H9 (cell line): Measurements from ENCODE around the gene LPP. TPM values are rescaled to one million over a fixed set of nuclear protein-coding genes. Genes with fewer than 3 reads are reported as not detected.

Experiments
- DNase-seq: peaks from one replicate; pipeline ENCODE4 v3.0.0-alpha.2; 2017
- H2AFZ ChIP-seq: one replicate; pipeline ENCODE4 v1.6.1; 2013; ENCODE audit warnings: mild to moderate bottlenecking, low read length, control low read depth, moderate library complexity
- H2AK5ac ChIP-seq: 2 replicates; pipeline ENCODE4 v1.6.1; 2013; ENCODE audit warnings: low read length, control low read depth, mixed read lengths; ENCODE audit not compliant: insufficient read length
- H2BK120ac ChIP-seq: one replicate; pipeline ENCODE4 v1.6.1; 2013; ENCODE audit warnings: low read depth, mild to moderate bottlenecking, low read length, control low read depth, inconsistent platforms; ENCODE audit not compliant: poor library complexity, severe bottlenecking
- H2BK12ac ChIP-seq: 2 replicates; pipeline ENCODE4 v1.6.1; 2013; ENCODE audit warnings: low read length, control low read depth, mixed read lengths, low read depth; ENCODE audit not compliant: insufficient read length
- H2BK15ac ChIP-seq: 2 replicates; pipeline ENCODE4 v1.6.1; 2013; ENCODE audit warnings: low read depth, low read length, control low read depth
- H2BK20ac ChIP-seq: one replicate; pipeline ENCODE4 v1.6.1; 2013; ENCODE audit warnings: low read depth, mild to moderate bottlenecking, low read length, control low read depth, inconsistent platforms; ENCODE audit not compliant: poor library complexity, severe bottlenecking
- H2BK5ac ChIP-seq: 2 replicates; pipeline ENCODE4 v1.6.1; 2013; ENCODE audit warnings: low read length, control low read depth, mixed read lengths; ENCODE audit not compliant: insufficient read length
- H3K14ac ChIP-seq: 2 replicates; pipeline ENCODE4 v1.6.1; 2013; ENCODE audit warnings: low read length, control low read depth; ENCODE audit not compliant: insufficient read depth
- H3K18ac ChIP-seq: 2 replicates; pipeline ENCODE4 v1.6.1; 2013; ENCODE audit warnings: low read depth, mild to moderate bottlenecking, mixed read lengths, low read length, control low read depth; ENCODE audit not compliant: insufficient read length
- H3K23ac ChIP-seq: 2 replicates; pipeline ENCODE4 v1.6.1; 2013; ENCODE audit warnings: low read length, control low read depth, mixed read lengths, low read depth; ENCODE audit not compliant: insufficient read length
- H3K23me2 ChIP-seq: 2 replicates; pipeline ENCODE4 v1.6.1; 2013; ENCODE audit warnings: low read depth, mild to moderate bottlenecking, mixed read lengths, low read length, control low read depth; ENCODE audit not compliant: insufficient read length, poor library complexity, severe bottlenecking
- H3K27ac ChIP-seq: 2 replicates; pipeline ENCODE4 v1.5.1; 2013; ENCODE audit warnings: low read length, control low read depth, mixed read lengths, low read depth; ENCODE audit not compliant: insufficient read length
- H3K27me3 ChIP-seq: 2 replicates; pipeline ENCODE4 v1.6.1; 2013; ENCODE audit warnings: low read length, control low read depth, inconsistent platforms; ENCODE audit not compliant: insufficient read depth
- H3K4ac ChIP-seq: 2 replicates; pipeline ENCODE4 v1.6.1; 2013; ENCODE audit warnings: low read depth, mild to moderate bottlenecking, control low read depth, inconsistent platforms, low read length, moderate library complexity
- H3K4me1 ChIP-seq: 2 replicates; pipeline ENCODE4 v1.6.1; 2013; ENCODE audit warnings: low read length, control low read depth, inconsistent platforms; ENCODE audit not compliant: insufficient read depth
- H3K4me2 ChIP-seq: 2 replicates; pipeline ENCODE4 v1.6.1; 2013; ENCODE audit warnings: low read length, control low read depth, mixed read lengths; ENCODE audit not compliant: insufficient read length, insufficient read depth
- H3K56ac ChIP-seq: 2 replicates; pipeline ENCODE4 v1.6.1; 2013; ENCODE audit warnings: low read depth, mild to moderate bottlenecking, mixed read lengths, low read length, control low read depth; ENCODE audit not compliant: insufficient read length
- H3K79me1 ChIP-seq: 2 replicates; pipeline ENCODE4 v1.6.1; 2013; ENCODE audit warnings: low read depth, mild to moderate bottlenecking, moderate library complexity, low read length, control low read depth, inconsistent platforms; ENCODE audit not compliant: insufficient read depth, poor library complexity, severe bottlenecking
- H3K79me2 ChIP-seq: 2 replicates; pipeline ENCODE4 v1.6.1; 2013; ENCODE audit warnings: low read length, control low read depth, inconsistent platforms; ENCODE audit not compliant: insufficient read depth
- H3K9ac ChIP-seq: 2 replicates; pipeline ENCODE4 v1.6.1; 2013; ENCODE audit warnings: low read length, control low read depth, mixed read lengths; ENCODE audit not compliant: insufficient read length; ENCODE audit errors: extremely low read depth
- H3K9me3 ChIP-seq: one replicate; pipeline ENCODE4 v1.6.1; 2013; ENCODE audit warnings: low read depth, low read length, inconsistent platforms; ENCODE audit not compliant: control insufficient read depth
- H3T11ph ChIP-seq: one replicate; pipeline ENCODE4 v1.6.1; 2013; ENCODE audit warnings: mild to moderate bottlenecking, low read length, control low read depth, inconsistent platforms
- H4K20me1 ChIP-seq: one replicate; pipeline ENCODE4 v1.6.1; 2013; ENCODE audit not compliant: control insufficient read depth, insufficient read length, insufficient read depth
- H4K5ac ChIP-seq: 2 replicates; pipeline ENCODE4 v1.6.1; 2013; ENCODE audit warnings: low read depth, mild to moderate bottlenecking, mixed read lengths, low read length, control low read depth; ENCODE audit not compliant: insufficient read length
- H4K8ac ChIP-seq: replicated peaks from 2 replicates; pipeline ENCODE4 v1.6.1; 2013; ENCODE audit warnings: low read length, control low read depth, mixed read lengths, low read depth; ENCODE audit not compliant: insufficient read length
- H4K91ac ChIP-seq: 2 replicates; pipeline ENCODE4 v1.6.1; 2013; ENCODE audit warnings: low read depth, mild to moderate bottlenecking, moderate library complexity, mixed read lengths, low read length, control low read depth; ENCODE audit not compliant: insufficient read length
- H3K27ac Mint-ChIP-seq, 3 experiments: 2 replicates in 2 of 3; 3 replicates in 1 of 3; pipeline ENCODE4 v1.8.0; 2020 to 2021; ENCODE audit warnings: mixed read lengths in 3 of 3, mild to moderate bottlenecking in 1 of 3, moderate library complexity in 1 of 3
- H3K27me3 Mint-ChIP-seq: 2 replicates; pipeline ENCODE4 v1.8.0; 2021; ENCODE audit warnings: low read depth, mild to moderate bottlenecking, moderate library complexity, mixed read lengths
- H3K36me3 Mint-ChIP-seq, 3 experiments: 2 replicates in 2 of 3; 3 replicates in 1 of 3; pipeline ENCODE4 v1.8.0; 2020 to 2021; ENCODE audit warnings: low read depth in 3 of 3, mixed read lengths in 3 of 3; ENCODE audit not compliant: insufficient read depth in 1 of 3
- H3K4me1 Mint-ChIP-seq, 2 experiments: 2 replicates each; pipeline ENCODE4 v1.8.0; 2020; ENCODE audit warnings: mixed read lengths in 2 of 2
- H3K4me3 Mint-ChIP-seq, 2 experiments: 2 replicates in 1 of 2; 3 replicates in 1 of 2; pipeline ENCODE4 v1.8.0; 2020 to 2021; ENCODE audit warnings: mild to moderate bottlenecking in 2 of 2, mixed read lengths in 2 of 2, moderate library complexity in 1 of 2
- H3K9me3 Mint-ChIP-seq, 2 experiments: 2 replicates in 1 of 2; 3 replicates in 1 of 2; pipeline ENCODE4 v1.8.0; 2020; ENCODE audit warnings: mild to moderate bottlenecking in 2 of 2, mixed read lengths in 2 of 2, moderate library complexity in 1 of 2
- WGBS: extraction: QIAGEN DNeasy Blood & Tissue Kit; methylation state at CpG from one replicate; pipeline ENCODE4 v1.1.7; 2013; ENCODE audit warnings: missing lambda C conversion rate, low lambda C conversion rate, mixed read lengths; ENCODE audit not compliant: insufficient read length; ENCODE audit errors: extremely low coverage; 5-methylcytosine and 5-hydroxymethylcytosine counted together
- total RNA-seq: library from RNA; stranded (reverse); gene quantifications from 2 replicates; pipeline ENCODE4 v1.2.1, GENCODE V29; 2021
- TF ChIP-seq, protein P1 (sequence below): fragments of 200-600 bp; sonication (generic); conservative IDR thresholded peaks from 3 replicates; pipeline ENCODE4 v1.8.0; 2021; ENCODE audit warnings: antibody characterized with exemption, mild to moderate bottlenecking

Gene LPP
- total RNA-seq, 1 experiment from 2014 or later = 64.6 TPM

DNA sequence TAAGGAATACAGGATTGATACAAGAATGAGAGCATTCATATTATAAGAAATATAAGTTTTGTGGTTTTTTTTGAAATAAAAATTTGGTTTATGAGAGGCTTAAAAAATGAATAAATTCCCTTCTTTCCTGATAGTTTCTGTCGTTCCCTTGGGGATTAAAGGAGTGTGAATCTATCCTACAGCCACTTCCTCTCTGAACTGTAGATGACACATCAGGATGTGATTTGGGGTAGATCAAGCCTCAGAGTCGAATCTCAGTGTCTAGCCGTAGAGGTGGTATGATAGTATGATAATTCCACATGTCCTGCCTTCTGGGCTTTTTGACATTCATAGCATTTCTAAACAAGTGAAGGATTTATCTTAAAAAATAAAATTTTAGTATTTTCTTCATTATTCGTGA lies 343.1 kb downstream of the LPP start:
- Histone ChIP-seq H3K9me3 (no peaks in the 10 kb centered on the region), H3K4ac (no peak overlapping the region), H3K18ac (no peak overlapping the region), H3K27ac (no peak overlapping the region), H3K4me1 (no peaks in the 10 kb centered on the region), H3K56ac (no peak overlapping the region), H2BK5ac (no peak overlapping the region), H4K5ac (no peak overlapping the region), H3K79me2 (no peaks in the 10 kb centered on the region), H3K23ac (no peak overlapping the region), H3K14ac (no peak overlapping the region), H2BK20ac (no peak overlapping the region), H2AK5ac (no peak overlapping the region), H2BK15ac (no peak overlapping the region), H3K23me2 (no peaks in the 10 kb centered on the region), H2AFZ (no peak overlapping the region), H3T11ph (no peak overlapping the region), H2BK120ac (no peak overlapping the region), H3K79me1 (no peaks in the 10 kb centered on the region), H3K9ac (no peak overlapping the region), H4K20me1 (no peaks in the 10 kb centered on the region), H3K27me3 (no peaks in the 10 kb centered on the region), H4K8ac (no peak overlapping the region), H4K91ac (no peak overlapping the region), H2BK12ac (no peak overlapping the region), H3K4me2 (no peak overlapping the region)
- Mint-ChIP-seq H3K36me3 (peaks cover 0 to 2% (median 0%) of the 10 kb centered on the region in 3 experiments; a peak in 3 of 7 replicates), H3K4me3 (no peak overlapping the region), H3K27me3 (no peaks in the 10 kb centered on the region), H3K4me1 (peaks cover 0 to 2% of the 10 kb centered on the region in 2 experiments; a peak in 1 of 4 replicates), H3K27ac (no peak overlapping the region), H3K9me3 (no peaks in the 10 kb centered on the region)
- no peak for DNase-seq
- WGBS = no CpG with 5 or more reads among the region's 4 CpGs
- TF ChIP-seq, protein P1, sequence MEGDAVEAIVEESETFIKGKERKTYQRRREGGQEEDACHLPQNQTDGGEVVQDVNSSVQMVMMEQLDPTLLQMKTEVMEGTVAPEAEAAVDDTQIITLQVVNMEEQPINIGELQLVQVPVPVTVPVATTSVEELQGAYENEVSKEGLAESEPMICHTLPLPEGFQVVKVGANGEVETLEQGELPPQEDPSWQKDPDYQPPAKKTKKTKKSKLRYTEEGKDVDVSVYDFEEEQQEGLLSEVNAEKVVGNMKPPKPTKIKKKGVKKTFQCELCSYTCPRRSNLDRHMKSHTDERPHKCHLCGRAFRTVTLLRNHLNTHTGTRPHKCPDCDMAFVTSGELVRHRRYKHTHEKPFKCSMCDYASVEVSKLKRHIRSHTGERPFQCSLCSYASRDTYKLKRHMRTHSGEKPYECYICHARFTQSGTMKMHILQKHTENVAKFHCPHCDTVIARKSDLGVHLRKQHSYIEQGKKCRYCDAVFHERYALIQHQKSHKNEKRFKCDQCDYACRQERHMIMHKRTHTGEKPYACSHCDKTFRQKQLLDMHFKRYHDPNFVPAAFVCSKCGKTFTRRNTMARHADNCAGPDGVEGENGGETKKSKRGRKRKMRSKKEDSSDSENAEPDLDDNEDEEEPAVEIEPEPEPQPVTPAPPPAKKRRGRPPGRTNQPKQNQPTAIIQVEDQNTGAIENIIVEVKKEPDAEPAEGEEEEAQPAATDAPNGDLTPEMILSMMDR = no peak
